Fibroblast of the aortic adventitia (primary cell): ENCODE measurements around the gene SIK3. TPM values are rescaled to one million over a fixed set of nuclear protein-coding genes. Genes with fewer than 3 reads are reported as not detected.
A peak's percentile ranks its signal among the peaks of the same experiment; 100 is the strongest.

Experiments used
- DNase-seq: peaks from one replicate; pipeline ENCODE4 v3.0.0-alpha.2; 2010; ENCODE audit warnings: low read depth
- H3K4me3 ChIP-seq: 2 replicates; pipeline ENCODE4 v1.5.1; 2011; ENCODE audit warnings: low read depth, mild to moderate bottlenecking, control low read depth, low read length, moderate library complexity
- CTCF ChIP-seq: IDR thresholded peaks from 2 replicates; pipeline ENCODE4 v1.5.1; 2011; ENCODE audit warnings: mild to moderate bottlenecking, low read length, control low read depth, inconsistent platforms; ENCODE audit not compliant: insufficient read depth
- total RNA-seq: library from RNA; depleted of rRNA; stranded (reverse); fragments of >200 nt; gene quantifications from 2 replicates; pipeline ENCODE4 v1.2.3, GENCODE V29; 2012; ENCODE audit warnings: low replicate concordance

The SIK3 gene
- total RNA-seq, 1 donor, result 18.4 TPM

GRCh38 chr11:117017456-117017855 lies 80.8 kb downstream of the SIK3 start:
- H3K4me3 ChIP-seq, result no peak overlapping the region
- no peak for TF ChIP-seq CTCF
- no peak for DNase-seq

GRCh38 chr11:117016747-117017146 lies 81.5 kb downstream of the SIK3 start:
- DNase-seq, result no peak
- no peak overlapping the region for H3K4me3 ChIP-seq
- TF ChIP-seq CTCF, result no peak

GRCh38 chr11:117016246-117016645 lies 82.0 kb downstream of the SIK3 start:
- DNase-seq, result no peak
- TF ChIP-seq CTCF, result no peak
- H3K4me3 ChIP-seq, result no peak overlapping the region

- H3K4me3 ChIP-seq, result no peak overlapping the region
- no peak for TF ChIP-seq CTCF
- DNase-seq, result no peak
Measured at GRCh38 chr11:117011541-117011898, 86.7 kb downstream of the SIK3 start.

- DNase-seq, result peak; percentile 89
- no peak for TF ChIP-seq CTCF
- H3K4me3 ChIP-seq, result no peak overlapping the region
Measured at GRCh38 chr11:117010808-117011540, 87.3 kb downstream of the SIK3 start.

- no peak for TF ChIP-seq CTCF
- H3K4me3 ChIP-seq, result no peak overlapping the region
- DNase-seq, result no peak
Measured at GRCh38 chr11:117009905-117010605, 88.2 kb downstream of the SIK3 start.
